H1 (cell line): ENCODE results near the gene OR51I2. TPM values are rescaled to one million over a fixed set of nuclear protein-coding genes. Genes with fewer than 3 reads are reported as not detected.

Experiments
- ATF3 ChIP-seq: IDR thresholded peaks from 2 replicates; pipeline ENCODE4 v1.6.1; 2011; ENCODE audit warnings: low read depth, mild to moderate bottlenecking, low read length; ENCODE audit not compliant: insufficient read depth
- BCL11A ChIP-seq, 2 experiments: IDR thresholded peaks; one replicate each; pipeline ENCODE4 v1.6.1; 2011; ENCODE audit warnings: low read depth in 2 of 2, low read length in 2 of 2, mild to moderate bottlenecking in 2 of 2
- CHD7 ChIP-seq: fragments of 300-600 bp; sonication (generic); IDR thresholded peaks from 2 replicates; pipeline ENCODE4 v1.7.1; 2012; ENCODE audit warnings: low read length, moderate library complexity, mild to moderate bottlenecking, inconsistent platforms; ENCODE audit not compliant: insufficient replicate concordance
- EGR1 ChIP-seq: IDR thresholded peaks from 2 replicates; pipeline ENCODE4 v1.6.1; 2011; ENCODE audit warnings: low read depth, low read length, borderline replicate concordance
- EZH2 ChIP-seq: fragments of 200-600 bp; sonication (generic); IDR thresholded peaks from 2 replicates; pipeline ENCODE4 v1.7.1; 2012; ENCODE audit warnings: low read depth, mild to moderate bottlenecking, moderate library complexity, low read length, inconsistent platforms; ENCODE audit not compliant: severe bottlenecking
- TBP ChIP-seq: IDR thresholded peaks from 2 replicates; pipeline ENCODE4 v1.6.1; 2011; ENCODE audit warnings: low read depth, low read length, improper control_type of control experiment
- polyA plus RNA-seq, 7 experiments: library from polyadenylated mRNA; depleted of rRNA in 3 of 7; stranded (reverse) in 5 of 7; unstranded in 2 of 7; fragments of >200 nt in 5 of 7; fragments of 200-250 nt in 2 of 7; gene quantifications; 1 replicate in 5 of 7; 2 replicates in 1 of 7; 4 replicates in 1 of 7; pipeline versions ENCODE4 v1.2.1 to v1.2.3, GENCODE V29; 2011 to 2013; ENCODE audit warnings: missing spikeins in 2 of 7, mixed read lengths in 2 of 7
- total RNA-seq: library from RNA; stranded (reverse); fragmentation: NEBNext Ultra II Directional; extraction: Animal tissue kit (Norgen Biotek cat#: 25700); gene quantifications from 2 replicates; pipeline ENCODE4 v1.2.1, GENCODE V29; 2021

OR51I2 gene
- total and polyA plus RNA-seq, 2 of the 8 experiments (the other 6 are each of a cell fraction or from before 2014, with no cell fraction given): not detected

- TF ChIP-seq ATF3 (no peak), EZH2 (no peak), BCL11A (IDR thresholded peaks at IDR 0.05; ENCODE audit: low read depth in 2 of 2, low read length in 2 of 2) (no peak), CHD7 (no peak), EGR1 (no peak), TBP (no peak)
These were observed 56.4 kb downstream of the OR51I2 start (continued) for GRCh38 chr11:5505363-5506048.
